ENCODE measurements around the gene TCAIM. TPM values are rescaled to one million over a fixed set of nuclear protein-coding genes. Genes with fewer than 3 reads are reported as not detected.

TCAIM gene
- total and polyA plus RNA-seq, 9 of the 15 experiments (the other 6 are each of a cell fraction or from before 2014, with no cell fraction given) = 19.7 to 53.3 (median 36.9) TPM

DNA sequence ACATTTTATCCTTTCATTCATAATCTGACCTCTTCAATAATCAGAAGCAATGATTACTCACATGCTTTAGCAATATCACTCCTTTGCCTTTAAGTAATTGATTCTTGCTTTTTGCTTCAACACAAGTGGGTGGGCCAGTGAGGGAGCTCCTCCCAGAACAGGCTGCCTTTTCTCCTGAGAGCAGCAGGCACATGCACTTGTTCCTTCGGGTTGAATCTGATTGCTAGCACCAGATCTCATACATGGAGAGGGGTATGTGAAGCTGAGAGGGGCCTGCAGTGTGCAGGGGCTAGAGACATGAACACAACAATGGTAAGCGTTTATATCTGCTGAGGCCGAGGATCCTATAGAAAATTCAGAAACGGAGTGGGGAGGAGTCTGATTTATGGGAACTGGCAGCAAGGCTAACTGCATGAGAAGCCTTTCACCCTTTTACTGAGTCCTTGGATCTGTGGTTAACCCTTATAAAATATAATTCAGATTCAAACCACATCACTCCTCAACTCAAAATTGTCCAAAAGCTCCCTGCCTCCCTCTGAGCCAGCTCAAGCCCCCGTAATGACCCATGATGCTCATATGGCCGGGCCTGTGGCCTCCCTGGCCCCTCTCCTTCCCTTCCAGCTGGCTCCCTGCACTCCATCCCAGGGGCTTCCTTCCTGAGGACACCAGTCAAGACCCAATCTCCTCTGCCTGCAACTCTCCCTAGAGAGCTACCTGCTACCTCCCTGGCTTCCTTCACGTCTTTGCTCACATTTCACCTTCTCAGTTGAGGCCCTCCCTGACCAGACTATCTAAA, 106.5 kb downstream of the TCAIM start (continued):
- TF ChIP-seq NCOA4 (IDR thresholded peaks at IDR 0.05; ENCODE audit: partially characterized antibody) (no peak), NCOR1 (IDR thresholded peaks at IDR 0.05) (no peak), ZNF699 (CRISPR knock-in tag; IDR thresholded peaks at IDR 0.05; ENCODE audit: insufficient replicate concordance) (no peak), MED1 (CRISPR knock-in tag; IDR thresholded peaks at IDR 0.05; ENCODE audit: borderline replicate concordance) (no peak), ERF (CRISPR knock-in tag; IDR thresholded peaks at IDR 0.05) (no peak)
- TF ChIP-seq, protein P1, sequence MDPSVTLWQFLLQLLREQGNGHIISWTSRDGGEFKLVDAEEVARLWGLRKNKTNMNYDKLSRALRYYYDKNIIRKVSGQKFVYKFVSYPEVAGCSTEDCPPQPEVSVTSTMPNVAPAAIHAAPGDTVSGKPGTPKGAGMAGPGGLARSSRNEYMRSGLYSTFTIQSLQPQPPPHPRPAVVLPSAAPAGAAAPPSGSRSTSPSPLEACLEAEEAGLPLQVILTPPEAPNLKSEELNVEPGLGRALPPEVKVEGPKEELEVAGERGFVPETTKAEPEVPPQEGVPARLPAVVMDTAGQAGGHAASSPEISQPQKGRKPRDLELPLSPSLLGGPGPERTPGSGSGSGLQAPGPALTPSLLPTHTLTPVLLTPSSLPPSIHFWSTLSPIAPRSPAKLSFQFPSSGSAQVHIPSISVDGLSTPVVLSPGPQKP (CRISPR knock-in tag; IDR thresholded peaks at IDR 0.05) = no peak
- TF ChIP-seq, protein P2, sequence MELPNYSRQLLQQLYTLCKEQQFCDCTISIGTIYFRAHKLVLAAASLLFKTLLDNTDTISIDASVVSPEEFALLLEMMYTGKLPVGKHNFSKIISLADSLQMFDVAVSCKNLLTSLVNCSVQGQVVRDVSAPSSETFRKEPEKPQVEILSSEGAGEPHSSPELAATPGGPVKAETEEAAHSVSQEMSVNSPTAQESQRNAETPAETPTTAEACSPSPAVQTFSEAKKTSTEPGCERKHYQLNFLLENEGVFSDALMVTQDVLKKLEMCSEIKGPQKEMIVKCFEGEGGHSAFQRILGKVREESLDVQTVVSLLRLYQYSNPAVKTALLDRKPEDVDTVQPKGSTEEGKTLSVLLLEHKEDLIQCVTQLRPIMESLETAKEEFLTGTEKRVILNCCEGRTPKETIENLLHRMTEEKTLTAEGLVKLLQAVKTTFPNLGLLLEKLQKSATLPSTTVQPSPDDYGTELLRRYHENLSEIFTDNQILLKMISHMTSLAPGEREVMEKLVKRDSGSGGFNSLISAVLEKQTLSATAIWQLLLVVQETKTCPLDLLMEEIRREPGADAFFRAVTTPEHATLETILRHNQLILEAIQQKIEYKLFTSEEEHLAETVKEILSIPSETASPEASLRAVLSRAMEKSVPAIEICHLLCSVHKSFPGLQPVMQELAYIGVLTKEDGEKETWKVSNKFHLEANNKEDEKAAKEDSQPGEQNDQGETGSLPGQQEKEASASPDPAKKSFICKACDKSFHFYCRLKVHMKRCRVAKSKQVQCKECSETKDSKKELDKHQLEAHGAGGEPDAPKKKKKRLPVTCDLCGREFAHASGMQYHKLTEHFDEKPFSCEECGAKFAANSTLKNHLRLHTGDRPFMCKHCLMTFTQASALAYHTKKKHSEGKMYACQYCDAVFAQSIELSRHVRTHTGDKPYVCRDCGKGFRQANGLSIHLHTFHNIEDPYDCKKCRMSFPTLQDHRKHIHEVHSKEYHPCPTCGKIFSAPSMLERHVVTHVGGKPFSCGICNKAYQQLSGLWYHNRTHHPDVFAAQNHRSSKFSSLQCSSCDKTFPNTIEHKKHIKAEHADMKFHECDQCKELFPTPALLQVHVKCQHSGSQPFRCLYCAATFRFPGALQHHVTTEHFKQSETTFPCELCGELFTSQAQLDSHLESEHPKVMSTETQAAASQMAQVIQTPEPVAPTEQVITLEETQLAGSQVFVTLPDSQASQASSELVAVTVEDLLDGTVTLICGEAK (IDR thresholded peaks at IDR 0.05) = no peak
- TF ChIP-seq, protein P2 (CRISPR knock-in tag; IDR thresholded peaks at IDR 0.05) = no peak

Data from K562 (cell line).